Measurements from ENCODE around the gene SF3B1.
"Not testable (repeated sequence)": the region's sequence is repeated elsewhere in the genome, so short reads cannot be mapped to it uniquely, and the experiment has no call there.

The SF3B1 gene

DNA sequence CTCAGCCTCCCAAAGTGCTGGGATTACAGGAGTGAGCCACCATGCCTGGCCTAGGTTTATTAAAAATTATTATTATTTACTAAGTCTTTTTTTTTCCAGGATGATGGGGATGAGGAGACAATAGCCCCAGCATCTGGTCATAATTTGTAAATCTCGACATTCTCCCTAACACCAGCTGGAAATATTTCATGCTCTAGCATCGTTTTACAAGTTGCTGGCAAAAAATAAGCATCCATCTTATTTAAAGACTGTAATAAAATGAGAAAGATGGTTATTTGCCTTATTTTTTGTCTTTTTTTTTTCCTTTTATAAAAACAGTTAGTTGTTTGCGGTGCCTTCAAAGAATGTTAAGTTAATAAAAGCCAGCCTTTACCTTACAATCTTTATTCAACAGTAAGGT, 56.7 kb downstream of the SF3B1 start:
- no peak for DNase-seq

DNA sequence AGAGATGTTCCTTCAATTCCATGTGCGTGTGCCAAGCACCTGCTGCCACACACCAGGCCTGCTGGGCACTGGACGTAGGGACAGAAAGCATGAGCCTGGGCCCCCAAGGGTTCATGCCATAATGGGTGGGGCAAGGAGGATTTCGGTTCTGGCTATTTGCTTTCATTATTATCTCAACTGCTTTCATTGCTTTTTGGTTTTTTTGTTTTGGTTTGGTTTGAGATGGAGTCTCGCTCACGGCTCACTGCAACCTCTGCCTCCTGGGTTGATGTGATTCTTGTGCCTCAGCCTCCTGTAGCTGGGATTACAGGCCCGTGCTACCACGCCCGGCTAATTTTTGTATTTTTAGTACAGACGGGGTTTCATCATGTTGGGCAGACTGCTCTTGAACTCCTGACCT, 57.2 kb downstream of the SF3B1 start:
- no peak for DNase-seq

DNA sequence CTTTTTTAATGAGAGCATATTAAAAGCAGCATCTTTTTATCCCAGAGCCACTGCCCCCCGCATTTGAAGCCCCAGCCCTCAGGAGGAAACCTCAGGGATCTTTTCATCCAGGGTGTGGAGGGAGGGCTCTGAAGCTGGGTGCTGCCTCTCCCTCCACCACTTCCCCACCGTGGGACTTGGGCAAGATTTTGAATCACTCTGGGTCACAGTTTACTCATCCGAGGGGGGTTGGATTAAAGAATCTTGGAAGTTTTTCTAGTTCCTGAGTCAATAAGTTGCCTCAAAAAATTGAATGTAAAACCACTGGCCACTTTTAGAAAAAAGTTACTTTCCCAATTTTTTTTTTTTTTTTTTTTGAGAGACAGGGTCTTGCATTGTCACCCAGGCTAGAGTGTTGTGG, 62.2 kb downstream of the SF3B1 start:
- DNase-seq: no peak

DNA sequence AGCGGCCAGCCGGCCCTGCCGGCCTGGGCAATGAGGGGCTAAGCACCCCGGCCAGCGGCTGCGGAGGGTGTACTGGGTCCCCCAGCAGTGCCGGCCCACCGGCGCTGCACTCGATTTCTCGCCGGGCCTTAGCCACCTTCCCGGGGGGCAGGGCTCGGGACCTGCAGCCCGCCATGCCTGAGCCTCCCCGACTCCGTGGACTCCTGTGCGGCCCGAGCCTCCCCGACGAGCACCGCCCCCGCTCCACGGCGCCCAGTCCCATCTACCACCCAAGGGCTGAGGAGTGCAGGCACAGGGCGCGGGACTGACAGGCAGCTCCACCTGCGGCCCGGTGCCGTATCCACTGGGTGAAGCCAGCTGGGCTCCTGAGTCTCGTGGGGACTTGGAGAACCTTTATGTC, 64.2 kb downstream of the SF3B1 start:
- not testable (repeated sequence) for DNase-seq

DNA sequence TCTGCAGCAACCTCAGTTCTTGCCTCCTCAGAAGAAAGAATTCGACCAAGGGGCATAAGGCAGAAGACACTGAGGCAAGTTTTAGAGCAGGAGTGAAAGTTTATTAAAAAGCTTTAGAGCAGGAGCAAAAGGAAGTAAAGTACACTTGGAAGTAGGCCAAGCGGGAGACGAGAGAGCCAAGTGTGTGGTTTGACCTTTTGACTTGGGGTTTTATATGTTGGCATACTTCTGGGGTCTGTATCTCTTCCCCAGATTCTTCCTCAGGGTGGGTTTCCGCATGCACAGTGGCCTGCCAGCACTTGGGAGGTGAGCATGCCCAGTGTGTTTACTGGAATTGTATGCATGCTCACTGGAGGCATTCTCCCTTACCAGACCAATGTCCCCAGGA, 64.9 kb downstream of the SF3B1 start:
- no peak for DNase-seq

DNA sequence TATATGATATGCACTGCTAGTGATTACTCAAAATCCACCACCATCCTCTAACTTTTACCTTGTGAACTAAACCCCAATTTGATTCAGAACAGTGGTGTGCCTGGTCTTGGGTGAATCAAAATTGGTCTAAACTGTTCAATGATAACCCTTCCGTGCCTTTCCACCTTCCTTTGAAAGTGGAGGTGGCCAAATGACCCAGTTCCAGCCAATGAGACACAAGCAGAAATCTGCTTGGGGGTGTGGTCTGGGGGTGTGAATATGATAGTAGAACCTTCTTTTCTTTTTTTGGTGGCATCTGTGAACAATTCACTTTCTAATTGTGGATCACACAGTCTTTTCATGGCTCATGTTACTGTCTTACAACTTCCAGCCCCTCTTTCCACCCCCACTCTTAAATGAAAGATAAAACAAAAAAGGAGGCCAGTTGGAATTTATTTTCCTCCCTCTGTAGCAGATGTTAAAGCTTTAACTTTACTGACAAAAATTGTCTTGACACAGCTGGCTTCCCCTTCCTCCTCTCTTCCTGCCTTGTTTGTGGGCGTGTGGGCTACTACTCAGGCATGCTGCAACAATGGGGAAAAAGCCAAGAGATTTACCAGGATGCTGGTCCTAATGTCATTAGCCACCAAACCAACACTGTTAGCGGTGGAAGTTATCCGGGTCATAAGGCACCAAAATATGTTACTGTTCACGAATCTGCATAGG, 65.4 kb downstream of the SF3B1 start:
- no peak for DNase-seq

DNA sequence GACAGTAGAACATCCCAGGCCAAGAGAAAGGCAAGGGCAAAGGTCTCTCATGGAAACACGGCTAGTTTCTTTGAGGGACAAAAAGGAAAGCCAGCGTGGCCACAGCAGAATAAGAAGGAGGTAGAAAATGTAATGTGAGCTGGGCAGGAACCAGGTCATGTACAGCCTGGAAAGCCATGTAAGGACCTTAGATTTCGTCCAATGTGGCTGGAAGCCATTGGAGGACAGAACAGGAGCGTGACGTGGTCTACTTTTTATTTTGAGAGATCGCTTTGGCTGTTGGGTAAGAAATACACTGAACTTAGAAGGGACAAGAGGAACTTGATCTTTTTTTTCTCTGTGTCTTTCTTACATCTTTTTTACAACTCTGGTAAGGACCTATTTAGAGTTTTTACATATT, 66.4 kb downstream of the SF3B1 start:
- DNase-seq: no peak

DNA sequence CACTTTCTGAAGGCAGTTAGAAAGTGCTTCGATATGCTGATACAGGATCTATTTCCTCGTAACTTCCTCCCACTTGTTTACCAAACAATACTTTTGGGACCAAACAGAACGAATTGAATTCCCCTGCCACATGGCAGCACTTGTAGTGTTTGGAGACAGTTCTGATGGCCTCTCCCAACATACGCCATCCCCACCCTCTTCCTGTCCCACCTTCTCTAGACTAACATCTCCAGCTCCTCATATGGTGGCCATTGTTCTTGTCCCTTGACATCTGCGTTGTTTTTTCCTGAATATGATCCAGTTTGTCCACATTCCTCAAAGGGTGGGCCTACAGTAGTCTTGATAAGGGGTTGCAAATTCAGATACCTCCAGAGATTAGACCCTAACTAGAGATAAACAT, 70.8 kb downstream of the SF3B1 start:
- no peak for DNase-seq

DNA sequence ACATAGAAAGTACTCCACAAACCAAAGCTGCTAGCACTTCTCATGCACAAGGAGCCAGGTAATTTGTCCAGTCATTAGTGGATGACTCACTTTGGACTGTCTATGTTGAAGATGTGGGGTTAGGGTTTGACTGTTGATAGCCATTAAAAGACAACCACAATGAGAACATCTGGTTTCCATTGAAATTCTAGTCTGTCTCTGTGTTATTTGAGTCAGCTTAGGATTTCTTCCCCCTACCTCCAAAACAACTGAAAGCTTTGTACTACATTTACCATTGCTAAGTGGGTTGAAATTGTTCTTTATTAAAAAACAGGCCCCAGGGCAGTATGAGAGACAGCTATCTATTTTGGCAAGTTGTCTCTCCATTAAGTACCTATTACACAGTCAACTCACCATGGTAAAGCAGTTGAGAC, 74.1 kb downstream of the SF3B1 start:
- DNase-seq: no peak

DNA sequence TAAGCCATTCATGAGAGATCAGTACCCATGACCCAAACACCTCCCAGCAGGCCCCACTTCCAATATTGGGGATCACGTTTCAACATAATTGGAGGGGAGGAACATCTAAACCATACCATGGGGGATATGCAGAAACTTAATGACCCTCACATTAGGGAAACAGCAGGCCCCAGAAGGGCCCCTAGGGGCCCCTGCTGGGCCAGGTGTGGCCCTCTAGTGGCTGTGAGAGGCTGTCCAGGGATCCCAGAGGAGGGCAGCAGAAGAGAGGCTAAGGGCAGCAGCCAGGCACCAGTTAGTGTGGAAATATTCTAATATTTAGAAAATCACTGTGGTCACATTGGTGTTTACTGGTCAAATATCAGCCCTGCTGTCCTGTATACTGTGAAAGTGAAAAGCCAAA, 75.0 kb downstream of the SF3B1 start:
- DNase-seq: no peak

DNA sequence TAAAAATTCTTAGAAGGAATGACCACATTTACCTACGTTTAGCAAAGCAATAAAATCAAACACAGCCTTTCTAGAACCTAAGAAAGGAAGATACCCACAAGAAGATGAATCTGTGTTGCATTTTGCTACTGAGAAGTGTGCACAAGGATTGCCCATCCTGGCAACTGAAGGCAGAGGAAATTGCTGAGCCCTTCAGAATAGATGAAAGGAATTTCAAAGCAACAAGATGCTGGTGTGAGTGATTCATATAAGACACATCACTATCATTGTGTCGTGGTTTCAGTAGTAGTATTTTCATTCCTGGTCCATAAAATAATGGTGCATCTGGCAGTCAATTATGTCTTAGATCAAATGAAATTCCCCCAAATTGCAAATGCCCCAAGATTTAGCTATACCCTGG, 75.9 kb downstream of the SF3B1 start:
- no peak for DNase-seq

DNA sequence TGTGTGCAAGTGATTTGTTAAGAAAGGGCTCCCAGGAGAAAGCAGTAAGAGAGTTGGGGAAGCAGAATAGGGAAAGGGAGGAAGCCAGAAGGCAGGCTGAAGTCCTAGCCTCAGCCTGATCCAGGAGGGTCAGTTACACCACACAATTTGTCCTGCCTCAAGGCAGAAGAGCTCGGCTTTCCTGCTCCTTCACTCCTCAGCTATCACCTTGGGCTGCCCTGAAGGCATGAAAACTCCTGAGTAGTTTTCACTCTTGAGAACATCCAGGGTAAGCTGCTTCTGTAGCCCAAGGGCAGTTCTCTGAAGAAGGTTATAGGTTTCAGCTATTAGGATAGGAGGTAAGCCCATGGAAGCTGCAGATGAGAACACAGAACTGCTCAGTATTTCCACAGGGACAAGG, 76.8 kb downstream of the SF3B1 start:
- DNase-seq: no peak

DNA sequence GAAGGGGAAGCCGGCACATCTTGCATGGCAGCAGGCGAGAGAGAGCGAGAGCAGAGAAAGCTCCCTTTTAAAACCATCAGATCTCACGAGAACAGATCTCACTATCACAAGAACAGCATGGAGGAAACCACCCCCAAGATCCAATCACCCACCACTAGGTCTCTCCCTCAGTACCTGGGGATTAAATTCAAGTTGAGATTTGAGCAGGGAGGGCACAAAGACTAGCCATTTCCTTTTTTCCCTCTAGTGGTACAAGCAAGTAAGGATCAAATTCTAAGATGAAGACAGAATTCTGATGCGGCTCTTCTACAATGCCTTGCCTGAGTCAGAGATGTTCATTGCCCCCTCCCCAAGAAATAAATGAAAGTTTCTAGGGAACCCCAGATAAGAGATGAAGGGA, 78.7 kb downstream of the SF3B1 start:
- DNase-seq: no peak

DNA sequence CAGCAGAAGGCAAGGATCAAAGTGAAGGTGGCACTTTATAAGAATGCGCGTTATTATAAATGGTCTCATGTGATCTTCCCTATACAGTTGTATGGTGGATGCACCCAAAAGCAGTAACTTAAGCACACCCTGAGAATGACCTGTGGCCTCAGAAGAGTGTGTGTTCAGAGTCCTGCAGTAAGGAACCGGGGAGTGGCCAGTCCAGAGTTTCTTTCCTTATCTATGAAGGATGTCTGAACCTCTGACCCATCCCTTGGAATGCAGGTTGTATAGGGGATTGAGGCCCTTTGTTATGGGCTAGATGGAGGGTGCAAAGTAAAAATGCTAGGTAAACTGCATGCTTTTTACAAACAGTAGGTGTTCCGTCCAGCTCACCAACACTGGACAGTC, 80.7 kb downstream of the SF3B1 start:
- DNase-seq: no peak

DNA sequence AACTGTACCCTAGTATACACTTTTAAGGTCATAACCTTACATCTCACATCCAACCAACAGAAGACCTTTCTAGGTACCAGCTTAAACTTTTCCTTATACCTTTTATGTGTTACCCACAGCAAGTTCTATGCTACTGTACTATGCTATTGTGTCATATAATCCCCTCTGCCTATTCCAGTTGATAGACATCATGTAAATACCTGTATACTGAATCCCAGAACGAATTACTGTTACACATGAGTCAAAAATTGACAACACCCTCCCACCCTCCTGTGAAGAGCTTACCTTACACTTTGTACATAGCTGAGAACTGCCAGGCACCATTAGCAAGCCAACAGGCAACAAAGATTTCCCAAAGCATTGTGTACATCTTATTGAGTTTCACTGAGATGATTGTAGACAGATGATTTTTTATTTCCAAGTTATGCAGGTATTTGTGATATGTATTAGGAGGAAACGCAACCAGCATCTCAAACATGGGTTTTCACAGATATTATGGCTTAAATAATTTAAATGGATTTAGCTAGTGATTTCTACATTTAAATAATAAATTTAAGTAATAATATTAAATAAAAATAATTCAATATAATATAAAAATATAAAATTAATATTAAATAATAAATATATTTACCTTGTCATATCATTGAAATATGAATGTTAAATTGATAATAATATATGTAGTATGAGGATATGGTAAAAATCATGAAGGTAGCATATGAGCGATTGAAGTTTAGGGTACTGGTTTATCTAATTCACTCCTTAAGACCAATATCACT, 81.2 kb downstream of the SF3B1 start:
- DNase-seq: no peak

DNA sequence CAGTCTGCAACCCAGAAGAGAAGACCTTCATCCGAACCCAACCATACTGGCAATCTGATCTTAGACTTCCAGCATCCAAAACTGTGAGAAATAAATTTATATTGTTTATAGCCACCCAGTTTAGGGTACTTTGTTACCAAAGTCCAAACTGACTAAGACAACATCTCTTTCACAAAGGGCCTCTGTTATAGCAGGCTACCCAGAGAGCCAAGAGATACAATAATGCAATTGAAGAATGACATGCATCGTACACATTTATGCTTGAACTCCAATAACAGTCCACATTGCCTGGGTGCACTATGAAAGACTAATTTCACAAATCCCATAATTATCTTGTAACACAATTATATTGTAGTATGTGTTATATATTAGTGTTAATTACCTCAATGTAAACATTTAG, 85.1 kb downstream of the SF3B1 start:
- DNase-seq: no peak

DNA sequence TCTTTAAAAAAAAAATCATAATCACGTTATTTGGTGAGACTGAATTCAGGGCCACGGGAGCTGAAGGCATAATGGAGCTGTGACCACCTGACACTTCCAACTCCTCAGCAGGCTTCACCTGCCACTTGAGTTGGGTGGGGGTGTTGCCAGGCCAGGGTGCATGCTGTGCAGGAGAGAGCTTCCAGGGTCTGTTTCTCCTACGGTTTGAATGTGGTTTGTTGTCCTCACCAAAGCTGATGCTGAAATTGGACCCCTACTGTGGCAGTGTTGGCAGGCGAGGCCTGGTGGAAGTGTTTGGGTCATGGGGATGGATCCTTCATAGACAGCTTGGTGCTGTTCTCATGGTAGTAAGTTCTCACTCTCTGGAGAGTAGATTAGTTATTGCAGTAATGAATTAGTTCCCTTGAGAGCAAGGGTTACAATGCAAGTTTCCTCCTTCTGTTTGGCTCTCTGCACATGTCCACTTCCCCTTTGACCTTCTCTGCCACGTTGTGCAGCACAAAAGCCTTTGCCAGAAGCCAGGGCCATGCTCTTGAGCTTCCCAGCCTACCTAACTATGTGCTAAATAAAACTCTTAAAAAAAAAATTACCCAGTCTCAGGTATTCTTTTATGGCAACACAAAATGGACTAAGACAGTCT, 86.0 kb downstream of the SF3B1 start:
- DNase-seq: no peak

DNA sequence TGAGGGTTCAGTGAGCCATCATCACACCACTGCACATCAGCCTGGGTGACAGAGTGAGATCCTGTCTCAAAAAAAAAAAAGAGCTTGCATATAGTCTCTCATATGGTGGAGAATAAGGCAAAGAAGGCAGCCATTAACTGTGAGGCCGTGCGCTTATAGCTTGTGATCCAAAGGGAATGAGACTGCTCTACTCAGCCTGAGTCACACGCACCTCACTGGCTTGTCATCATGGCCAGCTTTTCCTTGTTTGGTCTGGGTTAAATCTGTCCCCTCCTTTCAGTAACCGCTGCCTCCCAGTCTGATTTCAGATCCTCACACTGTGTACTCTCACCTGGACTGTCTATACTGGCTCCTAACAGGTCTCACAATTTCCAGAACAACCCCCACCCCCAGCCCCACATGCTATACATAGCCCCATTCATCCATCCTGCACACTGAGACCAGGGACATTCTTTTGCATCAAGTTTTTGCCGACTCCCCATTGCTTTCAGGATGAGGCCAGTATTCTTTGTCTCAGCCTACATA, 88.9 kb downstream of the SF3B1 start:
- DNase-seq: no peak

DNA sequence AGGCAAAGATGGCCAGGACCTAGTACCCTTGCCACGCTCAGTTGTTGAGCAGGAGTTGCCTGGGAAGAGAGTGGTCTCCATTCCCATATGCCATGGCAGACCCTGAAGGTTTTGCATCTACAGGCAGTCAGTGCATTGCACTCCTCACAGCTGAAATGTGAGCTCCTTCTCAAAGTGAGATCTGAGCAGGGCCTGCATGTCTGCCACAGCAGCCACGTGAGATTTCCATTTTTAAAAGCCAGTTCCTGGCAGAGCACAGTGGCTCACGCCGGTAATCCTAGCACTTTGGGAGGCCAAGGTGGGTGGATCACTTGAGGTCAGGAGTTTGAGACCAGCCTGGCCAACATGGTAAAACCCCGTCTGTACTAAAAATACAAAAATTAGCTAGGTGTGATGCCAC, 90.9 kb downstream of the SF3B1 start:
- DNase-seq: not testable (repeated sequence)

DNA sequence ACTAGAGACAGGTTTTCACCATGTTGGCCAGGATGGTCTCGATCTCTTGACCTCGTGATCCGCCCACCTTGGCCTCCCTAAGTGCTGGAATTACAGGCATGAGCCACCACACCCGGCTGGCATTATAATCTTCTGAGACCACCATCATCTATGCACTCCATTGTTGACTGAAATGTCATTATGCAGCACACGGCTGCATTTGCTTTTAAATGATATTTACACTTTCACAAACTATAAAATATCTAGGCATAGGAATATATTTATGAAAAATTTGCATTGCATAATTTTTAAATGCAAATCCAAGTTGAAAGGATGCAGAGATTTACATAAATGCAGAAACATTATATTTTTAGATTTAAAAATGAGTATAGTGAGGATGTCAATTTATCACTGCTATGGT, 94.2 kb downstream of the SF3B1 start:
- no peak for DNase-seq

Measured in T1000 (cell line).